IMR-90 (cell line): ENCODE data around the gene NPIPB4. TPM values are rescaled to one million over a fixed set of nuclear protein-coding genes. Genes with fewer than 3 reads are reported as not detected.
A peak's percentile ranks its signal among the peaks of the same experiment; 100 is the strongest.
"Not testable (repeated sequence)": the region's sequence is repeated elsewhere in the genome, so short reads cannot be mapped to it uniquely, and the experiment has no call there.

Experiments used
- ATAC-seq: fragments of 200-7000 bp; cut with Tn5 transposase; 2 replicates; pipeline ENCODE4 v1.9.1; 2020; ENCODE audit warnings: low read depth, mild to moderate bottlenecking, moderate library complexity
- BruUV-seq: library from RNA; stranded (reverse); fragments of 400-500 nt; replicated peaks from 2 replicates; lab custom pipeline; 2021; lab: Mats Ljungman, UMichigan
- CTCF ChIA-PET: fragments of 300-600 bp; formaldehyde crosslinking; extraction: SDS; loops from one replicate; lab custom pipeline; 2021; ENCODE audit warnings: antibody characterized with exemption; lab: Yijun Ruan, JAX
- POLR2A ChIA-PET: fragments of 300-600 bp; sonication (Branson Sonifier 250); formaldehyde crosslinking; loops from one replicate; lab custom pipeline; 2022; ENCODE audit warnings: antibody characterized with exemption; ENCODE audit not compliant: unreplicated experiment; lab: Charles Lee
- DNase-seq: peaks from one replicate; pipeline ENCODE4 v3.0.0; 2013
- H2AFZ ChIP-seq: replicated peaks from 2 replicates; pipeline ENCODE3; 2013; ENCODE audit warnings: low read length, mild to moderate bottlenecking; ENCODE audit not compliant: poor library complexity
- H2AK5ac ChIP-seq: 2 replicates; pipeline ENCODE4 v1.6.1; 2013; ENCODE audit warnings: low read depth, low read length, inconsistent platforms
- H2AK9ac ChIP-seq: replicated peaks from 2 replicates; pipeline ENCODE3; 2013; ENCODE audit warnings: mild to moderate bottlenecking, low read depth, low read length, moderate library complexity; ENCODE audit not compliant: poor library complexity
- H2BK120ac ChIP-seq: 2 replicates; pipeline ENCODE4 v1.6.1; 2013; ENCODE audit warnings: low read depth, low read length, inconsistent platforms
- H2BK15ac ChIP-seq: 3 replicates; pipeline ENCODE4 v1.6.1; 2013; ENCODE audit warnings: low read depth, low read length, inconsistent platforms
- H2BK20ac ChIP-seq: 2 replicates; pipeline ENCODE4 v1.6.1; 2013; ENCODE audit warnings: low read depth, mild to moderate bottlenecking, inconsistent platforms, low read length, moderate library complexity
- H2BK5ac ChIP-seq: 2 replicates; pipeline ENCODE4 v1.6.1; 2013; ENCODE audit warnings: mild to moderate bottlenecking, low read depth, low read length, inconsistent platforms; ENCODE audit not compliant: poor library complexity, severe bottlenecking
- H3K14ac ChIP-seq: replicated peaks from 2 replicates; pipeline ENCODE4 v1.6.1; 2013; ENCODE audit warnings: low read depth, low read length, inconsistent platforms
- H3K18ac ChIP-seq: 2 replicates; pipeline ENCODE4 v1.6.1; 2013; ENCODE audit warnings: low read depth, low read length, control low read depth
- H3K23ac ChIP-seq: 2 replicates; pipeline ENCODE4 v1.6.1; 2013; ENCODE audit warnings: low read depth, low read length, inconsistent platforms
- H3K27ac ChIP-seq: 2 replicates; pipeline ENCODE4 v1.5.1; 2013; ENCODE audit warnings: mild to moderate bottlenecking, control low read depth, low read length; ENCODE audit not compliant: insufficient read depth
- H3K27me3 ChIP-seq: 2 replicates; pipeline ENCODE4 v1.6.1; 2013; ENCODE audit warnings: low read length; ENCODE audit not compliant: control insufficient read depth, insufficient read depth
- H3K36me3 ChIP-seq: 2 replicates; pipeline ENCODE4 v1.6.1; 2013; ENCODE audit warnings: low read length, mixed read lengths; ENCODE audit not compliant: control insufficient read depth, insufficient read depth
- H3K4ac ChIP-seq: 2 replicates; pipeline ENCODE4 v1.6.1; 2013; ENCODE audit warnings: low read depth, low read length, inconsistent platforms
- H3K4me1 ChIP-seq: 2 replicates; pipeline ENCODE4 v1.6.1; 2013; ENCODE audit warnings: low read length, mixed read lengths; ENCODE audit not compliant: control insufficient read depth, insufficient read depth
- H3K4me2 ChIP-seq: 2 replicates; pipeline ENCODE4 v1.6.1; 2013; ENCODE audit warnings: low read depth, mild to moderate bottlenecking, control low read depth, low read length, moderate library complexity
- H3K4me3 ChIP-seq: 2 replicates; pipeline ENCODE4 v1.5.1; 2013; ENCODE audit warnings: low read depth, mild to moderate bottlenecking, control low read depth, low read length, moderate library complexity; ENCODE audit not compliant: insufficient read depth
- H3K56ac ChIP-seq: 2 replicates; pipeline ENCODE4 v1.6.1; 2013; ENCODE audit warnings: low read length, inconsistent platforms; ENCODE audit not compliant: insufficient read depth; ENCODE audit errors: extremely low read depth
- H3K79me1 ChIP-seq, 2 experiments: 2 replicates each; pipeline ENCODE4 v1.6.1; 2013; ENCODE audit warnings: low read length in 2 of 2, inconsistent platforms in 1 of 2, low read depth in 1 of 2
- H3K9ac ChIP-seq: 2 replicates; pipeline ENCODE4 v1.6.1; 2013; ENCODE audit warnings: low read depth, low read length, control low read depth
- H3K9me1 ChIP-seq: 2 replicates; pipeline ENCODE4 v1.6.1; 2013; ENCODE audit warnings: low read length, inconsistent platforms; ENCODE audit not compliant: insufficient read depth
- H3K9me3 ChIP-seq: 2 replicates; pipeline ENCODE4 v1.6.1; 2013; ENCODE audit warnings: low read length; ENCODE audit not compliant: control insufficient read depth, insufficient read depth
- H4K20me1 ChIP-seq: 2 replicates; pipeline ENCODE4 v1.6.1; 2013; ENCODE audit warnings: low read length, inconsistent platforms; ENCODE audit not compliant: insufficient read depth
- H4K5ac ChIP-seq: 2 replicates; pipeline ENCODE4 v1.6.1; 2013; ENCODE audit warnings: mild to moderate bottlenecking, low read depth, low read length, control low read depth
- H4K8ac ChIP-seq, 2 experiments: 2 replicates each; pipeline ENCODE4 v1.6.1; 2013; ENCODE audit warnings: low read depth in 2 of 2, low read length in 2 of 2, control low read depth in 1 of 2, inconsistent platforms in 1 of 2
- H4K91ac ChIP-seq: 2 replicates; pipeline ENCODE4 v1.6.1; 2013; ENCODE audit warnings: low read depth, low read length, inconsistent platforms; ENCODE audit not compliant: insufficient read depth
- NFE2L2 ChIP-seq: fragments of 150-350 bp; IDR thresholded peaks from 2 replicates; pipeline ENCODE4 v1.6.1; 2016; ENCODE audit warnings: low read depth, mild to moderate bottlenecking, low read length
- WGBS, 2 experiments: methylation state at CpG; one replicate each; pipeline versions ENCODE4 v1.1.5 to v1.1.7; 2013; ENCODE audit warnings: missing lambda C conversion rate in 2 of 2; ENCODE audit not compliant: insufficient read length in 1 of 2; ENCODE audit errors: extremely low coverage in 2 of 2; 5-methylcytosine and 5-hydroxymethylcytosine counted together
- dilution Hi-C: fragments of 300-500 bp; cut with HindIII; formaldehyde crosslinking; loops from one replicate; pipeline ENCODE4 v1.14.3; 2018; ENCODE audit warnings: low sequenced_read_pairs; ENCODE audit not compliant: unreplicated experiment
- in situ Hi-C: fragments of 300-500 bp; cut with MboI; formaldehyde crosslinking; loops from 3 replicates; pipeline ENCODE4 v1.14.3; 2019; ENCODE audit warnings: low sequenced_read_pairs, inconsistent platforms, mixed read lengths
- intact Hi-C: fragments of 100-400 bp; cut with micrococcal nuclease; formaldehyde crosslinking; loops from 2 replicates; pipeline ENCODE4 v1.10.0; 2022
- microRNA-seq, 2 experiments: library from miRNA; stranded (forward) in 1 of 2; unstranded in 1 of 2; fragments of 10-50 nt in 1 of 2; fragments of <30 nt in 1 of 2; gene quantifications in 1 of 2; microRNA quantifications in 1 of 2; one replicate each; pipeline versions ENCODE3 to v1.1.0; 2013 to 2020; ENCODE audit not compliant: insufficient read depth in 1 of 2, insufficient read length in 1 of 2, unreplicated experiment in 1 of 2
- polyA plus RNA-seq, 3 experiments: library from polyadenylated mRNA; depleted of rRNA; stranded (reverse); fragments of >200 nt; gene quantifications; 2 replicates each; pipeline ENCODE4 v1.2.3, GENCODE V29; 2012; ENCODE audit warnings: low replicate concordance in 1 of 3
- small RNA-seq, 5 experiments: library from RNA; depleted of rRNA; stranded (forward); fragments of <200 nt; gene quantifications; one replicate each; pipeline ENCODE3, GENCODE V24; 2012
- total RNA-seq: library from RNA; depleted of rRNA; stranded (reverse); fragments of >200 nt; gene quantifications from 2 replicates; pipeline ENCODE4 v1.2.3, GENCODE V29; 2012; rRNA removed

NPIPB4 gene
- total and polyA plus RNA-seq, 2 of the 4 experiments (the other 2 are of a cell fraction) = 13.3 to 28.3 TPM

GRCh38 chr16:21790506-21790905, 67.0 kb downstream of the NPIPB4 start:
- H2BK15ac ChIP-seq, H2AFZ ChIP-seq, H2BK5ac ChIP-seq, in situ Hi-C loops, H3K79me1 ChIP-seq, H4K20me1 ChIP-seq, H2BK120ac ChIP-seq, POLR2A ChIA-PET, H3K4me2 ChIP-seq, H4K91ac ChIP-seq, H3K9me3 ChIP-seq, DNase-seq, H2BK20ac ChIP-seq, H4K8ac ChIP-seq, H3K27me3 ChIP-seq, intact Hi-C loops, H3K9me1 ChIP-seq, H3K56ac ChIP-seq, CTCF ChIA-PET, BruUV-seq, H3K18ac ChIP-seq, H3K9ac ChIP-seq, H3K4me1 ChIP-seq, H2AK9ac ChIP-seq, H4K5ac ChIP-seq, H3K27ac ChIP-seq, H3K14ac ChIP-seq, H3K23ac ChIP-seq, H2AK5ac ChIP-seq, H3K4ac ChIP-seq, dilution Hi-C loops, H3K36me3 ChIP-seq, H3K4me3 ChIP-seq: not testable (repeated sequence)
- ATAC-seq = peak; percentile 92
- no CpG with 5 or more reads among the region's 1 CpG for WGBS, 2 experiments
- TF ChIP-seq NFE2L2 = peak; percentile 4; the same call in 1 of the 2 replicates

Small RNA genes within 50 kb of the gene (microRNA-seq; reads per million reads assigned to microRNA genes)
- not detected for gene AC092375.3 (ENCODE audit: insufficient read depth, insufficient read length)

Small RNA genes within 50 kb of the gene (small RNA-seq; reads per million reads assigned to genes)
- 0 reads per million in 5 experiments for gene AC092375.3

Other genes with a start within 250 kb of the NPIPB4 start
- gene IGSF6, start 205.1 kb downstream of the NPIPB4 start, total RNA-seq = not detected in 2 replicates
- gene IGSF6, start 205.1 kb downstream of the NPIPB4 start, polyA plus RNA-seq (2012; rRNA removed) = not detected in 2 replicates
- not detected in 2 replicates for gene OTOA, start 193.8 kb downstream of the NPIPB4 start, total RNA-seq
- 0.02 TPM in 1 of 2 replicates, not detected in the other for gene OTOA, start 193.8 kb downstream of the NPIPB4 start, polyA plus RNA-seq (2012; rRNA removed)
- gene UQCRC2, start 95.6 kb upstream of the NPIPB4 start, total RNA-seq = 234 and 284 TPM in 2 replicates
- gene UQCRC2, start 95.6 kb upstream of the NPIPB4 start, polyA plus RNA-seq (2012; rRNA removed) = 187 and 191 TPM in 2 replicates
- gene PDZD9, start 143.4 kb upstream of the NPIPB4 start, total RNA-seq = not detected in 2 replicates
- gene PDZD9, start 143.4 kb upstream of the NPIPB4 start, polyA plus RNA-seq (2012; rRNA removed) = 0.13 TPM in 1 of 2 replicates, not detected in the other
- 16.0 and 16.9 TPM in 2 replicates for gene MOSMO, start 150.4 kb upstream of the NPIPB4 start, total RNA-seq
- 8.0 and 10.5 TPM in 2 replicates for gene MOSMO, start 150.4 kb upstream of the NPIPB4 start, polyA plus RNA-seq (2012; rRNA removed)
- not detected in 2 replicates for gene VWA3A, start 234.8 kb upstream of the NPIPB4 start, total RNA-seq
- gene VWA3A, start 234.8 kb upstream of the NPIPB4 start, polyA plus RNA-seq (2012; rRNA removed) = 0.01 TPM in 1 of 2 replicates, not detected in the other